ENCODE measurements around the gene MED16.
A peak's percentile ranks its signal among the peaks of the same experiment; 100 is the strongest.

The MED16 gene

DNA sequence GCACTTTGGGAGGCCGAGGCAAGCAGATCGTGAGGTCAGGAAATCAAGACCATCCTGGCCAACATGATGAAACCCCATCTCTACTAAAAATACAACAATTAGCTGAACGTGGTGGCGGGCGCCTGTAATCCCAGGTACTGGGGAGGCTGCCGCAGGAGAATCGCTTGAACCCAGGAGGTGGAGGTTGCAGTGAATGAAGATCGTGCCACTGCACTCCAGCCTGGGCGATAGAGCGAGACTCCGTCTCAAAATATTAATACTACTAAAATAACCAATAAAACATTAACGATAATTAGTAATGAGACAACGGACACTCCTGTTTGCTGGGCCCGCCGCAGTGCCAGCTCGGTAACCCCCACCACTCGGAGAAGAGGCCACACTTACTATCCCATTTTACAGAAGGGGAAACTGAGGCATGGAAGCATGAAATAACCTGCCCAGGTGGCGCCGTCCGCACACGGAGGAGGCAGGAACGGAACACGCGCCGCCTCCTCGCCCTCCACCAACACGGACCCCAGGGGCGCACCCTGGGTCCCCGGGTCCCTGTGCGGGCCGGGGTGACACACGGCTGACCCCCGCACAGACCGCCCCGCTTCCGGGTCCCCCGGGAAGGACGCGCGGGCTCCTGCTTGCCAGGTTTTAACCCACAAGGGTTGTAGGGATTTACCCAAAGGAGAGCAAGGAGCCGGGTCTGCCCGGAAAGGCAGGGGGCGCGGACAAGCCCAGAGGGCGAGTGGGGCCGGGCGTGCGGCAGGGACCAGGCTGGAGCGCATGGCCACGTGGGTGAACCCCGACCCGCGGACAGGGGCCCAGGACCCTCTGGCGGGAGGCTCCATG lies 18.4 kb upstream of the MED16 start:
- ATAC-seq (replicated peaks), result no peak
- Mint-ChIP-seq H3K4me1 (ENCODE audit: low read depth in 2 of 2) (peaks cover 22% of the 10 kb centered on the region in 2 donors), H3K27ac (peak overlapping the region; percentile 12 to 99), H3K4me3 (peak overlapping the region; percentile 86 to 94), H3K9me3 (no peaks in the 10 kb centered on the region), H3K27me3 (peaks cover 0 to 6% of the 10 kb centered on the region in 2 donors), H3K36me3 (ENCODE audit: insufficient read depth) (peaks cover 40% of the 10 kb centered on the region)
- DNase-seq, result no peak

DNA sequence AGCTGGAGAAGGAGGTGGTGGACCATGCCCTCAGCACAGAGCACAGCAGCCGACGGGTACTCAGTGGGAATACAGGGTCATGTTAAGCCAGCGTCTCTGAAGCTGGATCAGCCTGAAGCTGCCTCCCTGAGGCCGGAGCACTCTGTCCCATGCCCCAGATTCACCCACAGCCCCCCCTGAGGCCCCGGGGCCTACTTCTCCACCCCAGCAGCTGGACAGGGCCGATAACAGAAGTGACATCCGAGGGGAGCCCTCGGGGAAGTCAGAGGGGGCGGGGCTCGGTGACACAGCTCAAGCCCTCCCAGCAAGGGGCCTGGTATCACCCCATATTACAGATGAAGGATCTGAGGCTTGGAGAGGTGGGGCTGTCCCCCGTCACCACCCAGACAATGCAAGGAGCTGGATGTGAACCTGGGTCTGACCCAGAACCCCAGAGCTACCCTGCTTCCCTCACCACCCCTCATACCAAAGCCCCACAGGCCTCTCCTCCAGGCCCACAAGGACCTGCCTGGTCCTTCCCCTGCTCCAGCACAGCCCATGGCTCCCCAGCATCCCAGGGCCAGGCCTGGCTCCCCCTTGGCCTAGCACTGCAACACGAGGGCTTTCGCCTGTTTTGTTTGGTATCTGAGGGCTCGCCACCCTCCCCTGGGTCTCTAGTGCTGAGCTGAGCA lies 14.3 kb upstream of the MED16 start:
- Mint-ChIP-seq H3K36me3 (ENCODE audit: insufficient read depth) (peaks cover 50% of the 10 kb centered on the region), H3K27ac (peak overlapping the region; percentile 25 to 100), H3K4me3 (peak overlapping the region in 1 of 2 donors; percentile 94), H3K4me1 (ENCODE audit: low read depth in 2 of 2) (peaks cover 28% of the 10 kb centered on the region in 2 donors), H3K9me3 (no peaks in the 10 kb centered on the region), H3K27me3 (no peaks in the 10 kb centered on the region)
- DNase-seq (no peak), ATAC-seq (replicated peaks) (no peak)

DNA sequence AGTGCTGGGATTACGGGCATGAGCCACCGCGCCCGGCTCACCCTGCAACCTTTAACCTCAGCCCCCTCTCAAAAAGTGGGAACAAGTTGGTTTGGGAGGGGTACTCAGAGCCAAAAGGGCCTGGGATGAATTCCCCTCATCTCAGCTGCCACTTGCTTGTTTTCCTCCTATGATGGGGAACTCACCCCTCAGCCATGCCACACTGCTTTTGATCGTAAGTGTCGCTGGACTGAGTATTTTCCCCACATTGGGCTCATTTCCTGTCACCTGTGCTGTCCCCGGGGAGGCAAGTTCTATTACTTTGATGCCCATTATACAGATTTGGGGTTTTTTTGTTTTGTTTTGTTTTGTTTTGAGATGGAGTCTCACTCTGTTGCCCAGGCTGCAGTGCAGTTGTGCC lies 13.5 kb upstream of the MED16 start:
- Mint-ChIP-seq H3K36me3 (ENCODE audit: insufficient read depth) (peaks cover 55% of the 10 kb centered on the region), H3K9me3 (no peaks in the 10 kb centered on the region), H3K4me1 (ENCODE audit: low read depth in 2 of 2) (peaks cover 28% of the 10 kb centered on the region in 2 donors), H3K27me3 (no peaks in the 10 kb centered on the region), H3K27ac (peak overlapping the region in 1 of 2 donors; percentile 41), H3K4me3 (peak overlapping the region in 1 of 2 donors; percentile 25)
- DNase-seq (no peak), ATAC-seq (replicated peaks) (no peak)

DNA sequence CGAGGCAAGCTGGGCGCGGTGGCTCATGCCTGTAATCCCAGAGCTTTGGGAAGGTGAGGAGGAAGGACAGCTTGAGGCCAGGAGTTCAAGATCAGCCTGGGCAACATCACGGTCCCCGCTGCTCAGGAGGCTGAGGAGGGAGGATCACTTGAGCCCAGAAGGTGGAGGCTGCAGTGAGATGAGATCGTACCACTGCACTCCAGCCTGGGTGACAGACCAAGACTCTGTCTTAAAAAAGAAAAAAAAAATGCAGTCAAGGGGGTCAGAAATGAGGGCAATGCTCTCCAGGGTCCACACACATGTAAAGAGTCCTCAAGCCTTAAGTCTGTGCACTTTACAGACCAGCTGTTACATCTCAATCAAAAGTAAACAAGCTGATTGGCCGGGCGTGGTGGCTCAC lies 11.6 kb upstream of the MED16 start:
- no peak for ATAC-seq (replicated peaks)
- H3K4me1 Mint-ChIP-seq (ENCODE audit: low read depth in 2 of 2), result peaks cover 23 to 24% of the 10 kb centered on the region in 2 donors
- peaks cover 52% of the 10 kb centered on the region for H3K36me3 Mint-ChIP-seq (ENCODE audit: insufficient read depth)
- H3K9me3 Mint-ChIP-seq, result no peaks in the 10 kb centered on the region
- H3K27me3 Mint-ChIP-seq, result no peaks in the 10 kb centered on the region
- DNase-seq, result no peak
- H3K27ac Mint-ChIP-seq, result peak overlapping the region in 1 of 2 donors; percentile 59
- no peak overlapping the region for H3K4me3 Mint-ChIP-seq

DNA sequence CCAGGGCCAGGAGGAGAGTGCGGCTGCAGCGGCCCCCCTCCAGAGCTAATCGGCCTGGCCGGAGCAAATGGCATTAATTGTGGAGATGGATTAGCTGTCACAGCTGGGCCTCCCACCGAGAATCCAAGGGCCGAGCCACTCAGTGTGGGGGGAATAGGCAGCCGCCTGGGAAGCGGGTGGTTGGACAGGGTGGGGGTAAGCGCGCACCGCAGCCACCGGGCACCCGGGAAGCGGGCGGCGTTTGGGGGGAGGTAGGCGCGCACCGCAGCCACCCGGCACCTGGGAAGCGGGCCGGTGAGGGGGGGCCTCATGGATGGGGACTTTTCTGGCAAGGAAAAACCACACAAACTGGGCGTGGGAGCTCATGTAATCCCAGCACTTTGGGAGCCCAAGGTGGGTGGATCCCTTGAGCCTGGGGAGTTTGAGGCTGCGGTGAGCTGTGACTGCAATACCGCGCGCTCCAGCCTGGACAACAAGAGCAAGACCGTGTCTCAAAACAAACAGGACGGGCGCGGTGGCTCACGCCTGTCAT lies 10.3 kb upstream of the MED16 start:
- no peak overlapping the region for H3K4me3 Mint-ChIP-seq
- H3K27me3 Mint-ChIP-seq, result no peaks in the 10 kb centered on the region
- ATAC-seq (replicated peaks) (no peak), DNase-seq (no peak)
- peaks cover 12 to 13% of the 10 kb centered on the region in 2 donors for H3K4me1 Mint-ChIP-seq (ENCODE audit: low read depth in 2 of 2)
- no peaks in the 10 kb centered on the region for H3K9me3 Mint-ChIP-seq
- H3K36me3 Mint-ChIP-seq (ENCODE audit: insufficient read depth), result peaks cover 49% of the 10 kb centered on the region
- no peak overlapping the region for H3K27ac Mint-ChIP-seq

DNA sequence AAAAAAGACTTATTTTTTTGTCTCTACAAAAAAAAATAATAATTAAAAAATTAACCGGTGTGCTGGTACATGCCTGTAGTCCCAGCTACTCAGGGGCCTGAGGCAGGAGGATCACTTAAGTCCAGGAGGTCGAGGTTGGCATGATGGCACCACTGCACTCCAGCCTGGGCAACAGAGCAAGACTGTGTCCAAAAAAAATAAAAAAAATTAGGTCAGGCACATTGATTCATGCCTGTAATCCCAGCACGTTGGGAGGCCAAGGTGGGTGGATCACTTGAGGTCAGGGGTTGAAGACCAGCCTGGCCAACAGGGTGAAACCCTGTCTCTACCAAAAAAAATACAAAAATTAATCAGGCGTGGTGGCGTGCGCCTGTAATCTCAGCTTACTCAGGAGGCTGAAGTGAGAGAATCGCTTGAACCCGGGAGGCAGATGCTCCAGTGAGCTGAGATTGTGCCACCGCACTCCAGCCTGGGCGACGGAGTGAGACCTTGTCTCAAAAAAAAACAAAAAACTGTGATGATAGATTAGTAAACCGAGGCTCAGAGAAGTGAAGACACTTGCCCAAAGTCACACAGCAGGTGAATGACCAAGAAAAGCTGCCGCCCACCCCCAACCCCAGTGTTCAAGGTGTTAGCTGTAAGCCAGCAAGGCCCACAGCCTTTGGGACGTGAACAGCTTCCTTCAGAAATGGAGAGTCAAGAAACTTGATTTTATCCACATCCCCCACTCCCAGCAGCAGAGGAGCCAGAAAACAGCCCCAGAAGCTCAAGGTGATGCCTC lies 9.6 kb upstream of the MED16 start:
- Mint-ChIP-seq H3K27ac (no peak overlapping the region), H3K9me3 (no peaks in the 10 kb centered on the region), H3K36me3 (ENCODE audit: insufficient read depth) (peaks cover 51% of the 10 kb centered on the region), H3K27me3 (no peaks in the 10 kb centered on the region), H3K4me3 (no peak overlapping the region), H3K4me1 (ENCODE audit: low read depth in 2 of 2) (peaks cover 12 to 13% of the 10 kb centered on the region in 2 donors)
- DNase-seq (no peak), ATAC-seq (replicated peaks) (no peak)

DNA sequence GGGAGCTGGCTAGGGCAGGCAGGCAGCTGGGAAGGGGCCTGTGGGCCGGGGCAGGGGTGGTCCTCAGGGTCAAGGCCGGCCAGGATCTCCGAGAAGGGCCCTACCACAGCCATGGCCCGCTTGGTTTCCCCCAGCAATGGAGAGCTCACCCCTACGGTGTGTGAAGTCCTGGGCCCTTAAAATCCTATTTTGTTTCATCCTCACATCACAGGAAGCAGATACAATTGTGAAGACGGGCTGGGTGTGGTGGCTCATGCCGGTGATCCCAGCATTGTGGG lies 9.0 kb upstream of the MED16 start:
- ATAC-seq (replicated peaks) (no peak), DNase-seq (no peak)
- Mint-ChIP-seq H3K4me3 (no peak overlapping the region), H3K27me3 (no peaks in the 10 kb centered on the region), H3K4me1 (ENCODE audit: low read depth in 2 of 2) (peaks cover 11 to 12% of the 10 kb centered on the region in 2 donors), H3K27ac (no peak overlapping the region), H3K9me3 (no peaks in the 10 kb centered on the region), H3K36me3 (ENCODE audit: insufficient read depth) (peaks cover 54% of the 10 kb centered on the region)

DNA sequence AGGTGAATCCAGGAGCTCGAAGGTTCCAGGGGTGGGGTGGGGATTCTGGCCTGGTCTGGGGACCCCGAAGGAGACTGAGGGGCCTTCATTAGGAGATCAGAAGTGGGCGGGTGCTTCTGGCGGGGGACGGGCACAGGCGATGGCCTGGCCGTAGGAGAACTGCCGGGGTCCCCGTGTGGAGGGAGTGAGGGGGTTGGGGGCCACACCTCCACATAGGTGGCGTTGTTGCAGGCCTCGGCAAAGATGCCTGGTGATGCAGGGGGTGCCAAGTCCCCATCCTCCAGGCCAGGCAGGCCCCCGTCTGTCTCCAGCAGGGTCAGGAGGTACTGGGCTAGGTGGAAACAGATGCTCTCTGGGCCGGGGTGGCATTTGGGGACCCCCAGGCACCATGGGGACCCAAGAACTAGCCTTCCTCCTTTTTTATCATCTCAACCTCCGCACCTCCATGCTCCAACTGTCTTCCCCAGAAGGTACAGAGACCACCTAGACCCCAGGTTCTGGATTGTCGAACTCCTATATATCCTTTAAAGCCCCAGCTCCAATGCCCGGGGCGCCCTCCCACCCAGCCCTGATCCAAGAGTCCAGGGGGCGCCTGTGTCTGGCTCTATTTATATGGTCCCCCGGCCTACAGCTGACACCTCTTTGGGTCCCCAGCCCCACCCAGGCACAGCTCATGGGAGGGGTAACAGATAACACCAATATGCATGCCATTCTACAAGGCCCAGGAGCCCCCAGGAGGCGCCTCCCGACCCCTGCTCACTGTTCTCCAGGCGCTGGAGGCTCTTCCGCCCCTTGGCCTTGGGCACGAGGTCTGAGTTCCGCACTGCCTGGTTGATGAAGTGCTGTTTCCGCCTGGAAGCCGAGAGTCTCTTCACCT lies 8.5 kb upstream of the MED16 start:
- H3K27ac Mint-ChIP-seq, result peak overlapping the region in 1 of 2 donors; percentile 35

DNA sequence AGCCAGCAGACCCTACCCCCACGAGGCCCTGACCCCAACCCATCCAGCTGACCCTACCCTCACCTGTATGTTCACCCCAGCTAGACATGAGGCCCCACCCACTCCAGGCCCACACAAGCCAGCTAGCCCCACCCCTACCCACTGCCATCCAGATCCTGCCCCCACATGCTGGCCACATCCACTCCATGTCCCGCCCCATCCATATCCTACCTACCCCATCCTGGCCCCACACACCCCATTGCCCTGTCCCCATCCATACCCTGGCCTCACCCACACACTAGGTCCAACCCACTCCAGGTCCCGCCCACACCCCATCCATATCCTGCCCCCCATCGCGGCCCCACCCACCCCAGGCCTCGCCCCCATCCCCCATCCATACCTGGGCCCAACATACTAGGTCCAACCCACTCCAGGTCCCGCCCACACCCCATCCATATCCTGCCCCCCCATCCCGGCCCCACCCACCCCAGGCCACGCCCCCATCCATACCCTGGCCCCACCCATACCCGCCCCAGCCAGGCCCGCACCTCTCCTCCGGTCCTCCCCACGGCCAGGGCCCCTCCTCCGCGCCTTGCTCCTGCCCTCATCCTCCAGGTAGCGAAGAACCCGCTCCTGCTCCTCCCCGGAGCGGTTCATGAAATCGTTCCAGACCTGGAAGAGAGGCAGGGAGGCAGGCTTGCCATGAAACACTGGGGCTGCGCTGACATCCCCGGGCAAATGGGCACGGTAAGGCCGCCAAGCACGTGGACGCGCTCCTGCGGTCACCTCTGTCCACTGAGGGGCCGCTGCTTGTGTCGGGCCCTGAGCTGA lies 7.5 kb upstream of the MED16 start:
- H3K4me1 Mint-ChIP-seq (ENCODE audit: low read depth in 2 of 2), result peaks cover 8 to 12% of the 10 kb centered on the region in 2 donors
- ATAC-seq (replicated peaks) (peak; percentile 69), DNase-seq (no peak)
- peak overlapping the region; percentile 54 to 59 for H3K27ac Mint-ChIP-seq
- H3K36me3 Mint-ChIP-seq (ENCODE audit: insufficient read depth), result peaks cover 61% of the 10 kb centered on the region
- no peaks in the 10 kb centered on the region for H3K27me3 Mint-ChIP-seq
- no peaks in the 10 kb centered on the region for H3K9me3 Mint-ChIP-seq
- no peak overlapping the region for H3K4me3 Mint-ChIP-seq

More for the DNA sequence above, 8.5 kb upstream of the MED16 start:
- DNase-seq (no peak), ATAC-seq (replicated peaks) (no peak)
- peaks cover 10 to 12% of the 10 kb centered on the region in 2 donors for H3K4me1 Mint-ChIP-seq (ENCODE audit: low read depth in 2 of 2)
- no peaks in the 10 kb centered on the region for H3K27me3 Mint-ChIP-seq
- no peak overlapping the region for H3K4me3 Mint-ChIP-seq
- peaks cover 60% of the 10 kb centered on the region for H3K36me3 Mint-ChIP-seq (ENCODE audit: insufficient read depth)
- H3K9me3 Mint-ChIP-seq, result no peaks in the 10 kb centered on the region

DNA sequence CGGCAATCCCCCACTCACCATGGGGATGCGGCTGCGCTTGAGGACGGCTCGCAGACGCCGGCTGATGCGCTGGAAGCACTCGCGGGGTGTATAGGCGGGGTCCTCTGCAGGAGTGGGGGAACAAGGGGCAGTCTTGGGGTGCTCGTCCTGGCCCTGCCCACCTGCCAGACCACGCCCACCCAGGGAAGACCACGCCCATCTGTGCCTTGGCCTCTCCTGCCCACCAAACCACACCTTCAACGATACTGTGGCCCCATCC lies 7.0 kb upstream of the MED16 start:
- H3K27me3 Mint-ChIP-seq, result no peaks in the 10 kb centered on the region
- peaks cover 65% of the 10 kb centered on the region for H3K36me3 Mint-ChIP-seq (ENCODE audit: insufficient read depth)
- peak overlapping the region; percentile 54 to 59 for H3K27ac Mint-ChIP-seq
- no peak for DNase-seq
- ATAC-seq (replicated peaks), result peak; percentile 6
- no peak overlapping the region for H3K4me3 Mint-ChIP-seq
- H3K9me3 Mint-ChIP-seq, result no peaks in the 10 kb centered on the region
- peaks cover 8 to 12% of the 10 kb centered on the region in 2 donors for H3K4me1 Mint-ChIP-seq (ENCODE audit: low read depth in 2 of 2)

DNA sequence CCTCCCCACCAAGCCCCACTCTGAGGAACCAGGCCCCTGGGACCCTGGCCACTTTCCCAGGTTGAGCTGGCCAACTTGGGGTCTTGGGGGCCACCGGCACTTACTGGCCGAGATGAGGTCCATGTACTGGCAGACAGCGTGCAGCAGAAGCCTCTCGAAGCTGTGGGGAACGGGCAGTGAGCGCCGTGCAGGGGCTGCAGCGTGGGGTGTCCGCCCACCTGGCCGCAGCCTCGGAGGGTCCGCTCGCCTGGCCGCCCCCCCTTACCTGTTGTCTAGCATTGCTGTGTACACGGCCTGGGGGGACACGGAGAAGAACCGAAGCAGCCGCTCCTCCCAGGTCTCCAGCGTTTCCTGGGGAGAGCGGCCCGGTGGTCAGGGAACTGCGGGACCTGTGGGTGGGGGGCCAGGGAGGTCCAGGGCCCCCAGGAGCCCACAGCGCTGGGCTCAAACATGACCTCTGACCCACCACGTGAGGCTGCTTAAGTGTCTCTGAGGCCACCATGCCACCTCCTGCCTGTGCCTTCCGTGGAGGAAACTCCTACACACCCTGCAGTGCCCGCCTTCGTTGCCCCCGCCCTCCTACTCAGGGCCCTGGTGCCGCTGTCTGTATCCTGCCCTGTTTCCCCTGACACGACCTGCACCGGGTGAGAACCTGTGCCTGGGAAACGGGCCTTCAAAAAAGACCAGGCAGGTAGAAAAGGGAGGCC lies 6.5 kb upstream of the MED16 start:
- DNase-seq, result no peak
- no peak overlapping the region for H3K27ac Mint-ChIP-seq
- H3K27me3 Mint-ChIP-seq, result no peaks in the 10 kb centered on the region
- H3K4me3 Mint-ChIP-seq, result no peak overlapping the region
- no peak for ATAC-seq (replicated peaks)
- no peaks in the 10 kb centered on the region for H3K9me3 Mint-ChIP-seq
- peaks cover 8 to 11% of the 10 kb centered on the region in 2 donors for H3K4me1 Mint-ChIP-seq (ENCODE audit: low read depth in 2 of 2)
- peaks cover 66% of the 10 kb centered on the region for H3K36me3 Mint-ChIP-seq (ENCODE audit: insufficient read depth)

DNA sequence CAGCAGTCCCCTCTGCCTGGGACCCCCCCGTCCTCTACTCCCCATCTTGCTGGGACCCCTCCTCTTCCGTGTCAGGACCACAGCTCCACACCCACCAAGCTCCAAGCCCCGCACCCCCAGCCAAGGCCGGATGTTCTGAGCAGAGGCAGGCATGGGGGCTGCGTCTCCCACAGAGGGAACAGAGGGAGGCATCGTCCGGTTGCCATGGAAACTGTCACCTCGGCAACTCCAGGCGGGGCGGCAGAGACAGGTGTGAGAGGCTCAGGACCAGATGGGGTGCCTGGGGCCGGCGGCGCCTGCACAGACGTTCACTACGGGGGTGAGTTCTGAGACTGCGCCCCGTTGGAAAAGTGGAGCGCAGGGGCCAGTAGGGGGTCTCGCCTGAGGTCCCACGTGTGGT lies 5.7 kb upstream of the MED16 start:
- H3K36me3 Mint-ChIP-seq (ENCODE audit: insufficient read depth), result peaks cover 74% of the 10 kb centered on the region
- no peak for DNase-seq
- no peak overlapping the region for H3K27ac Mint-ChIP-seq
- ATAC-seq (replicated peaks), result peak; percentile 34
- H3K4me1 Mint-ChIP-seq (ENCODE audit: low read depth in 2 of 2), result peaks cover 5 to 10% of the 10 kb centered on the region in 2 donors
- no peaks in the 10 kb centered on the region for H3K9me3 Mint-ChIP-seq
- no peak overlapping the region for H3K4me3 Mint-ChIP-seq
- no peaks in the 10 kb centered on the region for H3K27me3 Mint-ChIP-seq
